HFFc6 (cell line): ENCODE measurements around the gene CMTM6. TPM values are rescaled to one million over a fixed set of nuclear protein-coding genes. Genes with fewer than 3 reads are reported as not detected.

ENCODE experiments used
- DNase-seq: peaks from one replicate; pipeline ENCODE4 v3.0.0-alpha.2; 2018
- H3K27ac Mint-ChIP-seq: 2 replicates; pipeline ENCODE4 v1.8.0; 2020; ENCODE audit warnings: mild to moderate bottlenecking, mixed read lengths
- H3K27me3 Mint-ChIP-seq: 2 replicates; pipeline ENCODE4 v1.8.0; 2021; ENCODE audit warnings: mild to moderate bottlenecking, moderate library complexity, mixed read lengths; ENCODE audit not compliant: insufficient read depth
- H3K36me3 Mint-ChIP-seq: 2 replicates; pipeline ENCODE4 v1.8.0; 2021; ENCODE audit warnings: low read depth, mixed read lengths
- H3K4me1 Mint-ChIP-seq: 2 replicates; pipeline ENCODE4 v1.8.0; 2020; ENCODE audit warnings: low read depth, mixed read lengths
- H3K4me3 Mint-ChIP-seq: 2 replicates; pipeline ENCODE4 v1.8.0; 2020; ENCODE audit warnings: mild to moderate bottlenecking, moderate library complexity, mixed read lengths
- H3K9me3 Mint-ChIP-seq: 2 replicates; pipeline ENCODE4 v1.8.0; 2020; ENCODE audit warnings: mild to moderate bottlenecking, mixed read lengths
- CTCF ChIP-seq: fragments of 200-600 bp; sonication (generic); IDR thresholded peaks from 2 replicates; pipeline ENCODE4 v1.5.0; 2021; ENCODE audit warnings: antibody characterized with exemption, mild to moderate bottlenecking
- total RNA-seq, 6 experiments: library from RNA; stranded (reverse); fragmentation: NEBNext Ultra II Directional; extraction: Animal tissue kit (Norgen Biotek cat#: 25700); gene quantifications; 2 replicates in 1 of 6; 3 replicates in 5 of 6; pipeline ENCODE4 v1.2.3, GENCODE V29; 2021

CMTM6 gene
- total RNA-seq, 6 experiments from 2014 or later, result 55.7 to 68.0 (median 62.7) TPM

- H3K27ac Mint-ChIP-seq, result no peak overlapping the region
- peaks cover 26% of the 10 kb centered on the region for H3K36me3 Mint-ChIP-seq
- no peaks in the 10 kb centered on the region for H3K9me3 Mint-ChIP-seq
- DNase-seq, result no peak
- peaks cover 22% of the 10 kb centered on the region for H3K4me1 Mint-ChIP-seq
- TF ChIP-seq CTCF, result no peak
- no peak overlapping the region for H3K4me3 Mint-ChIP-seq
- H3K27me3 Mint-ChIP-seq, result no peaks in the 10 kb centered on the region; the same call in 1 of the 2 replicates
Observed at GRCh38 chr3:32450992-32451659, 51.5 kb downstream of the CMTM6 start.

DNA sequence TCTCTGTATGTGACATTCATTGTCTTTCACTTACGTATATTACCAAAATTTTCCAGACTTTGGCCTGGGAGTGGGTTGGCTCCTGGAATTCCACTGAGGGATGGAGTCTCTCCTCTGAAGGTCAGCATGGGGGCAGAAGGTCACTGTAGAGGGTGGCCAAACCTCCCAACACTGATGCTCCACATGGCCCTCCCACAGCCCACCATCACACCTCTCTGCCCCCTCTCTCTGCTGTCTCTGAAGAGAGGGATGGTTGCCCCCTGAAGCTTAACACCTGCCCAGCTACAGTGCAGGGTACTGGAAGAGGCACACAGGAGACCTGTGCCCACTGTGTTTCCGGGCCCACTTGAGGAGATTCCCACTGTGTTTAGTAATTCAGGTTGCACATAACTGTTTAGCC is 52.2 kb downstream of the CMTM6 start:
- no peak overlapping the region for H3K4me3 Mint-ChIP-seq
- H3K9me3 Mint-ChIP-seq, result no peaks in the 10 kb centered on the region
- peaks cover 22% of the 10 kb centered on the region for H3K4me1 Mint-ChIP-seq
- no peak overlapping the region for H3K27ac Mint-ChIP-seq
- H3K27me3 Mint-ChIP-seq, result no peaks in the 10 kb centered on the region; the same call in 1 of the 2 replicates
- DNase-seq, result no peak
- no peak for TF ChIP-seq CTCF
- peaks cover 26% of the 10 kb centered on the region for H3K36me3 Mint-ChIP-seq

DNA sequence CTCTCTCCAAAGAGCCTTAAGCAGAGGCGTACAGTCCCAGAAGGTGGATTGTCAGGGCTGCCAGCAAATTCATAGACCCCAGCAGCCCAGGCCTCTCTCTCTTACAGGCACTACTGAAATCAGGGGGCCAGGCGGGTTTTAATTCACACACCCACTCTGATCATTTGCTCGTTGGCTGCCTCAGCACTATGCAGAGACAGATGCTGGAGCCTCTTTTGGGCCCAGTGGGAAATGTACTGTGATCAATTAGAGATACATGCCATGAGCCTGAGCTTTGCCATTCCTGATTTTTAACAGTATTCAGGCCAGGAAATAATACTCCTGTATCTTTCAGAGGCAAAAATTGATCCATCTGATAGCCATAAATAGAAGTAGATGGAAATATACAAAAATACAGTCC is 53.0 kb downstream of the CMTM6 start:
- Mint-ChIP-seq H3K27me3 (no peaks in the 10 kb centered on the region; the same call in 1 of the 2 replicates), H3K4me1 (peaks cover 22% of the 10 kb centered on the region), H3K9me3 (no peaks in the 10 kb centered on the region), H3K36me3 (peaks cover 26% of the 10 kb centered on the region), H3K4me3 (no peak overlapping the region), H3K27ac (no peak overlapping the region)
- DNase-seq, result no peak
- no peak for TF ChIP-seq CTCF

- Mint-ChIP-seq H3K9me3 (no peaks in the 10 kb centered on the region), H3K27ac (0 out of 2 replicates have a peak overlapping the region, but pooled peaks have one; percentile 15), H3K27me3 (no peaks in the 10 kb centered on the region; the same call in 1 of the 2 replicates), H3K4me3 (no peak overlapping the region), H3K4me1 (peaks cover 27% of the 10 kb centered on the region), H3K36me3 (peaks cover 26% of the 10 kb centered on the region)
- DNase-seq, result no peak
- no peak for TF ChIP-seq CTCF
Observed at GRCh38 chr3:32448686-32449474, 53.8 kb downstream of the CMTM6 start.

DNA sequence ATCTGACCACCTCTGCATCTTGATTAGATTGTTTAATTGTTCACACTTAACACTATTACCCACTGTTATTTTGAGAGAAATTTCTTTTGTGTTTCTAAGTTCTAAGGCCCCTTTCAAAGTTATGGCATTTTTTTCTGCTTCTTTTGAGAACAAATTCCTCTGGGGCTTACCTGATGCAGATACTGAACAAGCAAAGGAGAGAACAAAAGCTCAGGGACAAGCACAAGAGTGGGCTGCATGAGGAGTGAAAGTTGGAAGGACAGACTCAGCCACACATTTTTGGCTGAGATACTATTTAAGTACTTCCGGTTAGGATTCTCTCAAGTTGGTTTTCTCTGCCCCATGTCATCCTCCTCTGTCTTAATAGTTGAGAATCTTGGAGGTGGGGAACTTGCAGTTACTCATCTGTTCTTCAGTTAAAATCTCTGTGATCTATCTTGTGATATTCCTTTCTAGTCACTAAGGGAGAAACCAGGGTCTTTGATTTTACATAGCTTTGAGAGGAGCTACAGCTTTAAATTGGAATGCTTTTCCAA is 54.7 kb downstream of the CMTM6 start:
- peak overlapping the region; percentile 15; the same call in 1 of the 2 replicates for H3K27ac Mint-ChIP-seq
- DNase-seq, result no peak
- peaks cover 22% of the 10 kb centered on the region; the same call in 1 of the 2 replicates for H3K36me3 Mint-ChIP-seq
- TF ChIP-seq CTCF, result no peak
- peaks cover 27% of the 10 kb centered on the region for H3K4me1 Mint-ChIP-seq
- H3K9me3 Mint-ChIP-seq, result no peaks in the 10 kb centered on the region
- H3K27me3 Mint-ChIP-seq, result no peaks in the 10 kb centered on the region; the same call in 1 of the 2 replicates
- no peak overlapping the region for H3K4me3 Mint-ChIP-seq
